Measurements from ENCODE around the gene ENDOV. TPM values are rescaled to one million over a fixed set of nuclear protein-coding genes. Genes with fewer than 3 reads are reported as not detected.

Gene ENDOV
- total RNA-seq, 2 donors from 2014 or later, result 14.1 to 15.5 TPM

GRCh38 chr17:80455336-80455710 lies 40.4 kb downstream of the ENDOV start:
- intact Hi-C loops (cut with DNase I), result no loop called here
- DNase-seq (ENCODE audit: low spot score), result no peak

- intact Hi-C loops (cut with DNase I), result no loop called here
- DNase-seq (ENCODE audit: low spot score), result no peak
Measured at GRCh38 chr17:80455784-80456183, 40.8 kb downstream of the ENDOV start.

- intact Hi-C loops (cut with DNase I), result no loop called here
- no peak for DNase-seq (ENCODE audit: low spot score)
Measured at GRCh38 chr17:80456465-80457235, 41.7 kb downstream of the ENDOV start.

GRCh38 chr17:80457236-80457856 lies 42.4 kb downstream of the ENDOV start:
- DNase-seq (ENCODE audit: low spot score), result no peak
- intact Hi-C loops (cut with DNase I), result no loop called here

- no peak for DNase-seq (ENCODE audit: low spot score)
- intact Hi-C loops (cut with DNase I), result no loop called here
Measured at GRCh38 chr17:80458016-80458415, 43.0 kb downstream of the ENDOV start.

- intact Hi-C loops (cut with DNase I), result no loop called here
- no peak for DNase-seq (ENCODE audit: low spot score)
Measured at GRCh38 chr17:80459234-80459633, 44.3 kb downstream of the ENDOV start.

- intact Hi-C loops (cut with DNase I), result no loop called here
- no peak for DNase-seq (ENCODE audit: low spot score)
Measured at GRCh38 chr17:80460429-80460834, 45.5 kb downstream of the ENDOV start.

GRCh38 chr17:80461528-80462160 lies 46.7 kb downstream of the ENDOV start:
- DNase-seq (ENCODE audit: low spot score), result no peak
- intact Hi-C loops (cut with DNase I), result no loop called here

- no peak for DNase-seq (ENCODE audit: low spot score)
- intact Hi-C loops (cut with DNase I), result no loop called here
Measured at GRCh38 chr17:80463784-80464400, 48.9 kb downstream of the ENDOV start.

- intact Hi-C loops (cut with DNase I), result no loop called here
- no peak for DNase-seq (ENCODE audit: low spot score)
Measured at GRCh38 chr17:80464486-80464885, 49.5 kb downstream of the ENDOV start.

GRCh38 chr17:80465327-80465974 lies 50.5 kb downstream of the ENDOV start:
- DNase-seq (ENCODE audit: low spot score), result no peak
- intact Hi-C loops (cut with DNase I), result no loop called here

GRCh38 chr17:80466188-80466705 lies 51.3 kb downstream of the ENDOV start:
- intact Hi-C loops (cut with DNase I), result no loop called here

GRCh38 chr17:80468242-80468641 lies 53.3 kb downstream of the ENDOV start:
- intact Hi-C loops (cut with DNase I), result no loop called here
- DNase-seq (ENCODE audit: low spot score), result no peak

More at GRCh38 chr17:80466188-80466705, 51.3 kb downstream of the ENDOV start:
- DNase-seq (ENCODE audit: low spot score), result no peak

- DNase-seq (ENCODE audit: low spot score), result no peak
- intact Hi-C loops (cut with DNase I), result no loop called here
Measured at GRCh38 chr17:80468781-80469493, 54.0 kb downstream of the ENDOV start.

- DNase-seq (ENCODE audit: low spot score), result no peak
- intact Hi-C loops (cut with DNase I), result no loop called here
Measured at GRCh38 chr17:80469667-80470066, 54.7 kb downstream of the ENDOV start.

GRCh38 chr17:80470603-80471002 lies 55.6 kb downstream of the ENDOV start:
- intact Hi-C loops (cut with DNase I), result no loop called here

GRCh38 chr17:80471922-80472321 lies 57.0 kb downstream of the ENDOV start:
- no peak for DNase-seq (ENCODE audit: low spot score)
- intact Hi-C loops (cut with DNase I), result no loop called here

More at GRCh38 chr17:80470603-80471002, 55.6 kb downstream of the ENDOV start:
- DNase-seq (ENCODE audit: low spot score), result no peak

GRCh38 chr17:80472996-80473395 lies 58.0 kb downstream of the ENDOV start:
- intact Hi-C loops (cut with DNase I), result no loop called here
- no peak for DNase-seq (ENCODE audit: low spot score)

- no peak for DNase-seq (ENCODE audit: low spot score)
- intact Hi-C loops (cut with DNase I), result no loop called here
Measured at GRCh38 chr17:80473701-80474100, 58.7 kb downstream of the ENDOV start.
